HG03139 (cell line): ENCODE results near the gene NEGR1.

Experiments used
- ATAC-seq: cut with Tn5 transposase; IDR thresholded peaks from one replicate; pipeline ENCODE4 v1.9.1; 2021; ENCODE audit not compliant: unreplicated experiment

The NEGR1 gene

GRCh38 chr1:72122099-72122880, 160.0 kb downstream of the NEGR1 start:
- ATAC-seq = no peak

- no peak for ATAC-seq
Observed at GRCh38 chr1:72119491-72119890, 162.8 kb downstream of the NEGR1 start.

- no peak for ATAC-seq
Observed at GRCh38 chr1:72117621-72118020, 164.7 kb downstream of the NEGR1 start.

GRCh38 chr1:72115290-72115689, 167.0 kb downstream of the NEGR1 start:
- no peak for ATAC-seq

GRCh38 chr1:72111662-72112061, 170.7 kb downstream of the NEGR1 start:
- ATAC-seq = no peak

- no peak for ATAC-seq
Observed at GRCh38 chr1:72109916-72110315, 172.4 kb downstream of the NEGR1 start.

GRCh38 chr1:72105201-72105600, 177.1 kb downstream of the NEGR1 start:
- ATAC-seq = no peak

GRCh38 chr1:72101840-72102632, 180.3 kb downstream of the NEGR1 start:
- ATAC-seq = no peak

- ATAC-seq = no peak
Observed at GRCh38 chr1:72100771-72101170, 181.6 kb downstream of the NEGR1 start.

GRCh38 chr1:72097851-72098570, 184.3 kb downstream of the NEGR1 start:
- no peak for ATAC-seq

- ATAC-seq = no peak
Observed at GRCh38 chr1:72094209-72094608, 188.1 kb downstream of the NEGR1 start.

GRCh38 chr1:72086394-72086793, 195.9 kb downstream of the NEGR1 start:
- ATAC-seq = no peak

- ATAC-seq = no peak
Observed at GRCh38 chr1:72075425-72075824, 206.9 kb downstream of the NEGR1 start.

- no peak for ATAC-seq
Observed at GRCh38 chr1:72066431-72066830, 215.9 kb downstream of the NEGR1 start.

- ATAC-seq = no peak
Observed at GRCh38 chr1:72064196-72065075, 217.9 kb downstream of the NEGR1 start.

GRCh38 chr1:72063364-72064044, 218.8 kb downstream of the NEGR1 start:
- ATAC-seq = no peak

- ATAC-seq = no peak
Observed at GRCh38 chr1:72062584-72062983, 219.8 kb downstream of the NEGR1 start.

GRCh38 chr1:72060466-72061245, 221.7 kb downstream of the NEGR1 start:
- no peak for ATAC-seq

GRCh38 chr1:72056516-72056915, 225.8 kb downstream of the NEGR1 start:
- no peak for ATAC-seq
